HG02970 (cell line): ENCODE measurements around the gene SOX5.
"Not testable (repeated sequence)": the region's sequence is repeated elsewhere in the genome, so short reads cannot be mapped to it uniquely, and the experiment has no call there.

Experiments used
- ATAC-seq: cut with Tn5 transposase; IDR thresholded peaks from one replicate; pipeline ENCODE4 v1.9.1; 2021; ENCODE audit warnings: mild to moderate bottlenecking, moderate library complexity, moderate number of reproducible peaks; ENCODE audit not compliant: unreplicated experiment, low FRiP score

Gene SOX5

DNA sequence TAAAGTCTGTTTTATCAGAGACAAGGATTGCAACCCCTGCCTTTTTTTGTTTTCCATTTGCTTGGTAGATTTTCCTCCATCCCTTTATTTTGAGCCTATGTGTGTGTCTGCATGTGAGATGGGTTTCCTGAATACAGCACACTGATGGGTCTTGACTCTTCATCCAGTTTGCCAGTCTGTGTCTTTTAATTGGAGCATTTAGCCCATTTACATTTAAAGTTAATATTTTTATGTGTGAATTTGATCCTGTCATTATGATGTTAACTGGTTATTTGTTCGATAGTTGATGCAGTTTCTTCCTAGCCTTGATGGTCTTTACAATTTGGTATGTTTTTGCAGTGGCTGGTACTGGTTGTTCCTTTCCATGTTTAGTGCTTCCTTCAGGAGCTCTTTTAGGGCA lies 430.0 kb downstream of the SOX5 start:
- ATAC-seq, result not testable (repeated sequence)

DNA sequence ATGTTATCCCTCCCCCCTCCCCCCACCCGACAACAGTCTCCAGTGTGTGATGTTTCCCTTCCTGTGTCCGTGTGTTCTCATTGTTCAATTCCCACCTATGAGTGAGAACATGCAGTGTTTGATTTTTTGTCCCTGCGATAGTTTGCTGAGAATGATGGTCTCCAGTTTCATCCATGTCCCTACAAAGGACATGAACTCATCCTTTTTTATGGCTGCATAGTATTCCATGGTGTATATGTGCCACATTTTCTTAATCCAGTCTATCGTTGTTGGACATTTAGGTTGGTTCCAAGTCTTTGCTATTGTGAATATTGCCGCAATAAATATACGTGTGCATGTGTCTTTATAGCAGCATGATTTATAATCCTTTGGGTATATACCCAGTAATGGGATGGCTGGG lies 433.7 kb downstream of the SOX5 start:
- ATAC-seq, result not testable (repeated sequence)

- no peak for ATAC-seq
Measured at GRCh38 chr12:23510484-23510883, 439.0 kb downstream of the SOX5 start.

DNA sequence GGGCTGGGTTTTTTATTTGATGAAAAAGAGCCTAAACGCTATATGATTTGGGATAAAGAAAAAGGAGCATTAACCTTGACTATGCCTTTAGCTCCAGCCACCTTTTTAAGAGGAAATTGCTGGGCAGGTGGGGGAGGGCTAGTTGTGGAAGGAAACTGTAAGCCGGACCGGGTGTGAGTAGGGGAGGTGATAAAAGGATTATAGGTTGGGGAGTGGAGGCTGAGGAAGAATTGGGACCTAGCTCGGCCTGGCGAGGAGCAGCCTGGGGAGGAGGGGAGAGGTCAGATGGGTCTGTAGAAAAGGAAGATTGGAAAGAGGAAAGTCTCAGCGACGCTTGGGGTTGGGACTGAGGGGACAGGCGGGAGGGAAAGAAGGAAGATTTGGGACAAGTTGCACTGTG lies 439.6 kb downstream of the SOX5 start:
- ATAC-seq, result not testable (repeated sequence)

DNA sequence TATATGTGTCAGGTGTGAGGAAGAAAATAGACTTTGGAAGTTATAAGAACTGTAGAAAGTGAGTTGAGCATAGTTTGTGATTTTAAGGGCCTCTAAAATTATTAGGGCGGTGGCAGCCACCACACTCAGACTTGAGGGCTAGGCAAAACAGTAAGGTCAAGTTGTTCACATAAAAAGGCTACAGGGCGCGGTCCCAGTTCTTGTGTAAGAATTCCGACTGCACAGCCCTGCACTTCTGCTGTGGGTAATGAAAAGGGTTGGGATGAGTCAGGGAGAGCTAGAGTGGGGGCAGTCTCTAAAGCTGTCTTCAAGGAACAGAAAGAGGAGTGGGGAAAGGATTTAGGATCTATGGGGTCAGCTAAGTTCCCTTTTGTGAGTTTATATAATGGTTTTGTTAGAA lies 441.7 kb downstream of the SOX5 start:
- ATAC-seq, result not testable (repeated sequence)

GRCh38 chr12:23505736-23506135 lies 443.7 kb downstream of the SOX5 start:
- not testable (repeated sequence) for ATAC-seq

DNA sequence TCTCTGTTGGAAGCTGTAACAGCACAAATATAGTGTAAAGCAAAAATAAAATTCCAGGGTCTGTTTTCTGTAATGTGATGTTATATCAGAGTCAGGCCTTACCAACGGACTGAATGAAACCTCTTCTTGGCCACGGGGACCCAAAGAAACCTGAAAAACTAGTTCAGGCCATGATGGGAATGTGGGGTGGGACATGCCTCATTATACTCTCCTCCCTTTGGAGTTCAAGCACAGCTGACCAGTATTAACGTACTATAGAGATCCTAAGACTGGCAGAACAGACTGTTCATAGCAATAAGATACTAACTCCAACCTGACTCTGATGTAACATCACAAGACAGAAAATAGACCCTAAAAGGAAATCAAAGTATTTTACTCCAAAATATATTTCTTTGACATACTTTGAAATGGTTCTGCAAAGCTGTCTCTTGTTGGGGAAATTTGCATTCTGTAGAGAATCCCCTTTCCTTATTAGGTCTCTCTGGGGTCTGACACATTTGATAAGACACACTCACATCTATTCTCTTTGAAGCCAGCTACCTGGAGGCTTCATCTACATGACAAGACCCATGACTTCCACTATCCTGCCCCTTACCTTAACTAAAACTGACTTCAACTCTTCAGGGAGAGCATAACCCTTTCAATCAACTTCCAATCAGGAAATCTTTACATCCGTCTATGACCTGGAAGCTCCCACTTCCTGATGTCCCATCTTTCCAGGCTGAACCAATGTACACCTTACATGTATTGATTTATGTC lies 444.6 kb downstream of the SOX5 start:
- ATAC-seq, result no peak

- ATAC-seq, result no peak
Measured at GRCh38 chr12:23504043-23504442, 445.4 kb downstream of the SOX5 start.

DNA sequence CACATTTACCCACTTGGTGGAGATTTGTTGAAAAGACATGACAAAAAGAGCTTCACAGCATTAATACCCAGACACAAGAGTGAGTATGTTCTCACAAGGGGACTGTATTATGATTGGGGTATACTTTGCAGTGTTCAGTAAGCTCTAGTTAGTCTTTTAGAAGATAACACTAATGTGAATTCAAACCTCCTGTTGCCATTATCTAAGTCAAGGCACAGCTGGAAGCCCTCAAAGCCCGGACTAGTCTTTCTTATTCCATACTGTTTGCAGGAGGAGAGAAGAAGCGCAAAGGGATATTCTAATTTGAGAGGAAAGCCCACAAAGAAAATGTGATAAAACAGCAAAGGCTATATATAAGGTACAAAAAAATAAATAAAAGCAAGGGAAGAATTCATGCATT lies 445.9 kb downstream of the SOX5 start:
- no peak for ATAC-seq

- no peak for ATAC-seq
Measured at GRCh38 chr12:23502259-23502658, 447.2 kb downstream of the SOX5 start.

GRCh38 chr12:23495472-23495871 lies 454.0 kb downstream of the SOX5 start:
- no peak for ATAC-seq

DNA sequence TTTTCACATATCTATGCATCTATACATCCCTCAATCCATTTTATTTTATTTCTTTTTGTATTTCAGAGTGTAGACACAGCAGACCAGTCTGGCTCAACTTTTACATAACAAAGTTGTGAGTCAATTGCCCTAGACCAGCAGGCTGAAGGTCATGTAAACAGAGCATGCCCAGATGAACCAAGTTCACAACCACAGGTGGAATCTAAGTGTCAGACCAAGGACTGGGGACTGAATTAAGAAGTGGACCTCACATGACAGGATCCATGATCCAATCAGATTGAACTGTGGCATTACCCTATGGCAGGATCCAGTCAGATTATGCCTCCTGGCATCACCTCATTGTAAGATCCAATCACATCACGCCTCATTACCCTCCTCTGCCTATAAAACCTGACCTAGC lies 455.8 kb downstream of the SOX5 start:
- no peak for ATAC-seq

DNA sequence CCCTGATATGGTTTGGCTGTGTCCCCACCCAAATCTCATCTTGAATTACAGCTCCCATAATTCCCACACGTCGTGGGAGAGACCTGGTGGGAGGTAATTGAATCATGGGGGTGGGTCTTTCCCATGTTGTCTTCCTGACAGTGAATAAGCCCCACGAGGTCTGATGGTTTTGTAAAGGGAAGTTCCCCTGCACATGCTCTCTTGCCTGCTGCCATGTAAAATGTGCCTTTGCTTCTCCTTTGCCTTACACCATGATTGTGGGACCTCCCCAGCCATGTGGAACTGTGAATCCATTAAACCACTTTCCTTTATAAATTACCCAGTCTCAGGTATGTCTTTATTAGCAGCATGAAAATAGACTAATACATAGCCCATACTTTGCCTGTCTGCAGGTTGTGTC lies 458.4 kb downstream of the SOX5 start:
- ATAC-seq, result not testable (repeated sequence)

DNA sequence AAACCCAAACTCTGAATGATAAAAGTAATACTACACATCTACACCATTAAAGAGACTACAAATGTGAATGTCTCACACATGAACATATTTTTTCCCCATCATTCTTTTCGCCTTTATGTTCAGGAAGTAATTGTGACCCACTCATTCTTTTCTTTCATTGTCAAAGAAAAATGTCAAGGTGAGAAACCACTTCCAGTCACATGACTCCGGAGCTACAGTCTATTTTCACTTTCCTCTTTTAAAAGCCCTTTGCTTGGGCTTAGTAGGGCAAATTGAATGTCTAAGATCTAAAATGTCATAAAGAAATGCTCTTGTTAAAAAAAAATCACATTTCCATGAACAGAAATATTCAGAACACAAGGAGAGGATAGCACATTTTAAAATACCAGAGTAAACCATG lies 461.3 kb downstream of the SOX5 start:
- ATAC-seq, result no peak

GRCh38 chr12:23484238-23484637 lies 465.2 kb downstream of the SOX5 start:
- ATAC-seq, result no peak

- ATAC-seq, result no peak
Measured at GRCh38 chr12:23482571-23482970, 466.9 kb downstream of the SOX5 start.
